Peyer's patch (tissue), 4 donors: ENCODE data around the gene ATP5PO. TPM values are rescaled to one million over a fixed set of nuclear protein-coding genes. Genes with fewer than 3 reads are reported as not detected.

ENCODE experiments used
- DNase-seq, 3 donors: peaks; one replicate each; pipeline ENCODE4 v3.0.0-alpha.2; 2017 to 2019
- H3K27ac ChIP-seq, 4 donors: fragments of 200-600 bp; sonication (generic); one replicate each; pipeline ENCODE4 v1.5.1; 2016 to 2019
- H3K27me3 ChIP-seq, 2 donors: fragments of 200-600 bp; sonication (generic); one replicate each; pipeline ENCODE4 v1.5.1; 2019
- H3K36me3 ChIP-seq, 3 donors: fragments of 200-600 bp; sonication (generic); one replicate each; pipeline ENCODE4 v1.5.1; 2016 to 2019
- H3K4me1 ChIP-seq, 4 donors: fragments of 200-600 bp; sonication (generic); one replicate each; pipeline ENCODE4 v1.5.1; 2016 to 2019
- H3K4me3 ChIP-seq, 4 donors: fragments of 200-600 bp; sonication (generic); 1 replicate in 3 of 4; 2 replicates in 1 of 4; pipeline ENCODE4 v1.5.1; 2016 to 2019; ENCODE audit warnings: mild to moderate bottlenecking in 1 of 4
- H3K9me3 ChIP-seq, 4 donors: fragments of 200-600 bp; sonication (generic); one replicate each; pipeline ENCODE4 v1.5.1; 2016 to 2019; ENCODE audit warnings: mild to moderate bottlenecking in 1 of 4
- POLR2A ChIP-seq, 2 donors: fragments of 450-650 bp; IDR thresholded peaks; one replicate each; pipeline ENCODE4 v1.5.1; 2017; ENCODE audit warnings: antibody characterized with exemption in 2 of 2, mild to moderate bottlenecking in 2 of 2, moderate library complexity in 2 of 2
- total RNA-seq, 4 donors: library from RNA; depleted of rRNA; stranded (reverse); fragments of >200 nt; gene quantifications; one replicate each; pipeline ENCODE4 v1.1.0, GENCODE V29; 2016
- TF ChIP-seq, protein P1 (sequence below), 6 experiments: fragments of 450-650 bp in 4 of 6; fragments of 200-600 bp in 2 of 6; sonication (generic) in 1 of 6; IDR thresholded peaks; one replicate each; pipeline ENCODE4 v1.5.1; 2017 to 2019; ENCODE audit warnings: antibody characterized with exemption in 6 of 6, mild to moderate bottlenecking in 3 of 6, moderate library complexity in 1 of 6

ATP5PO gene
- total RNA-seq, 4 donors from 2014 or later: 178 to 291 (median 203) TPM

DNA sequence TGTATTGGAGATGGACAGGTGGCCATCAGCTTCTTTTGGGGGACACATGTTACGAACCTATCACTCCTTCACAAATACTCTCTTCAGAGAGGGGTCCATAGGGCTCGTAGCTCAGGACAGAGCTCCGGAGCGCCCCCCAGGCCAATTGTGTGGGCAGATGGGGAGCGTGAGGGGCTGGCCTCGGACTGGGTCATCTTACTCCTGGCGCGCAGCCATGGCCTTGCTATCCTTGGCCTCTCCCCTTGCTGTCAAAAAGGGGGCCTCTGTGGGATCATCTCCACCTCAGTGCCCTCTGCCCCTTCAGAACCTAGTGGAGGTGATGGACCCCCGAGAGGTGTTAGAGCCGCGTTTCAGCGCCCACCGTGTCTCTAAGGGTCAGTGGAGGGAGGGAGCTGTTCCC lies 35.0 kb downstream of the ATP5PO start:
- no peaks in the 10 kb centered on the region for H3K36me3 ChIP-seq
- no peak overlapping the region for H3K27ac ChIP-seq
- no peaks in the 10 kb centered on the region for H3K9me3 ChIP-seq
- no peak overlapping the region for H3K4me3 ChIP-seq
- H3K4me1 ChIP-seq: no peaks in the 10 kb centered on the region
- no peaks in the 10 kb centered on the region for H3K27me3 ChIP-seq
- TF ChIP-seq, protein P1, sequence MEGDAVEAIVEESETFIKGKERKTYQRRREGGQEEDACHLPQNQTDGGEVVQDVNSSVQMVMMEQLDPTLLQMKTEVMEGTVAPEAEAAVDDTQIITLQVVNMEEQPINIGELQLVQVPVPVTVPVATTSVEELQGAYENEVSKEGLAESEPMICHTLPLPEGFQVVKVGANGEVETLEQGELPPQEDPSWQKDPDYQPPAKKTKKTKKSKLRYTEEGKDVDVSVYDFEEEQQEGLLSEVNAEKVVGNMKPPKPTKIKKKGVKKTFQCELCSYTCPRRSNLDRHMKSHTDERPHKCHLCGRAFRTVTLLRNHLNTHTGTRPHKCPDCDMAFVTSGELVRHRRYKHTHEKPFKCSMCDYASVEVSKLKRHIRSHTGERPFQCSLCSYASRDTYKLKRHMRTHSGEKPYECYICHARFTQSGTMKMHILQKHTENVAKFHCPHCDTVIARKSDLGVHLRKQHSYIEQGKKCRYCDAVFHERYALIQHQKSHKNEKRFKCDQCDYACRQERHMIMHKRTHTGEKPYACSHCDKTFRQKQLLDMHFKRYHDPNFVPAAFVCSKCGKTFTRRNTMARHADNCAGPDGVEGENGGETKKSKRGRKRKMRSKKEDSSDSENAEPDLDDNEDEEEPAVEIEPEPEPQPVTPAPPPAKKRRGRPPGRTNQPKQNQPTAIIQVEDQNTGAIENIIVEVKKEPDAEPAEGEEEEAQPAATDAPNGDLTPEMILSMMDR (IDR thresholded peaks at IDR 0.05): no peak
- TF ChIP-seq POLR2A (IDR thresholded peaks at IDR 0.05): no peak
- DNase-seq: no peak

GRCh38 chr21:33878824-33879223 lies 36.8 kb downstream of the ATP5PO start:
- no peak overlapping the region for H3K4me3 ChIP-seq
- TF ChIP-seq, protein P1 (IDR thresholded peaks at IDR 0.05): no peak
- TF ChIP-seq POLR2A (IDR thresholded peaks at IDR 0.05): no peak
- no peak for DNase-seq
- no peaks in the 10 kb centered on the region for H3K36me3 ChIP-seq
- no peak overlapping the region for H3K27ac ChIP-seq
- no peaks in the 10 kb centered on the region for H3K27me3 ChIP-seq
- H3K9me3 ChIP-seq: no peaks in the 10 kb centered on the region
- no peaks in the 10 kb centered on the region for H3K4me1 ChIP-seq

DNA sequence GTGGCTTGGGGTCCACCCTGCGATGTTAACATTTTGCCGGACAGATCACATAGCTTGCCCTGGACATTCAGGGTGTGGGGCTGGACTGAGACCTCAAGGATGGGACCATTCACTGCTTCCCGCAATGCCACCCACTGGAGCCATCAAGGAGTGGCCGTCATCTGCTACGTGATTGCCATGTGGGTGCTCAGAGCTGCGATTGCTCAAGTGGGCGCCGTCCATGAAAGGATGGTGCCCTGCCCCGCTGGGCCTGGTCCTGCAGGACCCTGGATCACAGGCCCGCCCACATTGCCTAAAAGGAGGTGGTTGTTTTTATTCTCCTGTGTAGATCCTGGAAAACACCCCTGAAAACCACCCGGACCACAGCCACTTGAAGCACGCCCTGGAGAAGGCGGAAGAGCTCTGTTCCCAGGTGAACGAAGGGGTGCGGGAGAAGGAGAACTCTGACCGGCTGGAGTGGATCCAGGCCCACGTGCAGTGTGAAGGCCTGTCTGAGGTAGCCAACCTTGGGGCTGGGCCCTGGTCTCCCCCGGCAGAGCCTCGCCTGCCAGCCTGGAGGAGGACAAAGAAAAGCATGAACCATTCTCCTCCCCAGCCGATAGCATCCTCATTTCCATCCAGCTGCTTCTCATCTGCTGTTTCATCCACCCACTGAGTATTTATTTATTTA lies 40.4 kb downstream of the ATP5PO start:
- Histone ChIP-seq H3K4me1 (no peaks in the 10 kb centered on the region), H3K4me3 (no peak overlapping the region), H3K36me3 (no peaks in the 10 kb centered on the region), H3K27me3 (no peaks in the 10 kb centered on the region), H3K27ac (no peak overlapping the region), H3K9me3 (no peaks in the 10 kb centered on the region)
- no peak for DNase-seq
- TF ChIP-seq, protein P1 (IDR thresholded peaks at IDR 0.05): no peak
- TF ChIP-seq POLR2A (IDR thresholded peaks at IDR 0.05): no peak

GRCh38 chr21:33874161-33874560 lies 41.4 kb downstream of the ATP5PO start:
- Histone ChIP-seq H3K27me3 (no peaks in the 10 kb centered on the region), H3K36me3 (no peaks in the 10 kb centered on the region), H3K9me3 (no peaks in the 10 kb centered on the region), H3K4me1 (no peaks in the 10 kb centered on the region), H3K27ac (no peak overlapping the region), H3K4me3 (no peak overlapping the region)
- no peak for TF ChIP-seq POLR2A (IDR thresholded peaks at IDR 0.05)
- TF ChIP-seq, protein P1 (IDR thresholded peaks at IDR 0.05): no peak
- DNase-seq: no peak

DNA sequence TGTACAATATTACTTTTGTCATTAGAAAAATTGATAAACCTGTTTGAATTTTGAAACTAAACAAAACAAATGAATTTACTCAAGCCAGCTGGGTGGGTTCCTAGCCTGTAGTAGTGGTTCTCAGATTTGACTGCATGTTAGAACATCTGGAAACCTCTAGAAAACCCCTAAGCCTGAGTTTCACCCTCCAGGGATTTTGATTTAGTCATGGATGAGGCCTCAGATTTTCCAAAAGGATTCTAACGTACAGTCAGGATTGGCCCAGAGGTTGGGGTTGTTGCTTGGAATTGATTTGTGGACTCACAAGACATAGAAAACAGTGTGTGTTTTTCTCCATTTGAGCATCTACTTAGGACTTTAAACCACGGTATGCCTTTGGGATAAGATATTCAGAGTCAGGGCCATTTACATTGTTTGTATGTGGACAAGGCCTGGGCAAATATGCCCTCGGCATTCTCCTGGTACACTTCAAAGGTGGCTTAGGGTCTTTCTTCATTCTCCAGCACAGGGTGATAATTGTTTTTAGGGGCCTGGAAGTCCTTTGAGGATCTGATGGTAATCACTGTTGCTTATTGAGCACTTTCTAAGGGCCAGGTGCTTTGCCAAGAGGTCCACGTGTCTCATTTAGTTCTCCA lies 42.6 kb downstream of the ATP5PO start:
- TF ChIP-seq POLR2A (IDR thresholded peaks at IDR 0.05): no peak
- TF ChIP-seq, protein P1 (IDR thresholded peaks at IDR 0.05): no peak
- Histone ChIP-seq H3K4me3 (no peak overlapping the region), H3K4me1 (no peaks in the 10 kb centered on the region), H3K9me3 (no peaks in the 10 kb centered on the region), H3K27ac (no peak overlapping the region), H3K27me3 (no peaks in the 10 kb centered on the region), H3K36me3 (no peaks in the 10 kb centered on the region)
- DNase-seq: no peak
